HG02571 (cell line): ENCODE measurements around the gene NFX1.
"Not testable (repeated sequence)": the region's sequence is repeated elsewhere in the genome, so short reads cannot be mapped to it uniquely, and the experiment has no call there.

Experiments
- ATAC-seq: cut with Tn5 transposase; IDR thresholded peaks from one replicate; pipeline ENCODE4 v1.9.1; 2021; ENCODE audit warnings: mild to moderate bottlenecking, moderate library complexity; ENCODE audit not compliant: unreplicated experiment

Gene NFX1

GRCh38 chr9:33385979-33386640 lies 95.8 kb downstream of the NFX1 start:
- not testable (repeated sequence) for ATAC-seq

GRCh38 chr9:33386641-33386996 lies 96.3 kb downstream of the NFX1 start:
- not testable (repeated sequence) for ATAC-seq

GRCh38 chr9:33386998-33387397 lies 96.7 kb downstream of the NFX1 start:
- not testable (repeated sequence) for ATAC-seq

- no peak for ATAC-seq
Measured at GRCh38 chr9:33388110-33388994, 98.0 kb downstream of the NFX1 start.

- not testable (repeated sequence) for ATAC-seq
Measured at GRCh38 chr9:33391111-33391771, 100.9 kb downstream of the NFX1 start.

- ATAC-seq, result not testable (repeated sequence)
Measured at GRCh38 chr9:33392591-33393021, 102.3 kb downstream of the NFX1 start.

GRCh38 chr9:33393581-33393980 lies 103.3 kb downstream of the NFX1 start:
- ATAC-seq, result no peak

GRCh38 chr9:33393986-33394385 lies 103.7 kb downstream of the NFX1 start:
- ATAC-seq, result not testable (repeated sequence)

- not testable (repeated sequence) for ATAC-seq
Measured at GRCh38 chr9:33395159-33395879, 105.0 kb downstream of the NFX1 start.

GRCh38 chr9:33397801-33398200 lies 107.5 kb downstream of the NFX1 start:
- not testable (repeated sequence) for ATAC-seq

- not testable (repeated sequence) for ATAC-seq
Measured at GRCh38 chr9:33399047-33399446, 108.7 kb downstream of the NFX1 start.

GRCh38 chr9:33401809-33402208 lies 111.5 kb downstream of the NFX1 start:
- ATAC-seq, result not testable (repeated sequence)

- ATAC-seq, result not testable (repeated sequence)
Measured at GRCh38 chr9:33402371-33402770, 112.1 kb downstream of the NFX1 start, which contains the start of gene AQP7. AQP7 (minus strand) TSS chr9:33402568; CDS start chr9:33401262, 1,306 bp downstream.

- ATAC-seq, result no peak
Measured at GRCh38 chr9:33403941-33404787, 113.8 kb downstream of the NFX1 start.

- no peak for ATAC-seq
Measured at GRCh38 chr9:33404788-33405362, 114.6 kb downstream of the NFX1 start.

- no peak for ATAC-seq
Measured at GRCh38 chr9:33407061-33407460, 116.7 kb downstream of the NFX1 start.

GRCh38 chr9:33408087-33408486 lies 117.8 kb downstream of the NFX1 start:
- ATAC-seq, result no peak

GRCh38 chr9:33414268-33414667 lies 124.0 kb downstream of the NFX1 start:
- no peak for ATAC-seq

GRCh38 chr9:33414889-33415500 lies 124.7 kb downstream of the NFX1 start:
- ATAC-seq, result no peak
